Gastrocnemius medialis (tissue), 4 donors: ENCODE measurements around the gene BTAF1. TPM values are rescaled to one million over a fixed set of nuclear protein-coding genes. Genes with fewer than 3 reads are reported as not detected.

Source experiments
- ATAC-seq, 2 donors: fragments of 150-250 bp; one replicate each; pipeline ENCODE4 v1.9.1; 2016
- DNase-seq, 2 donors: peaks; one replicate each; pipeline ENCODE4 v3.0.0-alpha.2; 2019
- H3K27ac ChIP-seq, 4 donors: fragments of 200-600 bp; sonication (generic); 1 replicate in 1 of 4; 2 replicates in 3 of 4; pipeline ENCODE4 v1.5.1; 2016 to 2018; ENCODE audit warnings: mild to moderate bottlenecking in 2 of 4, moderate library complexity in 1 of 4
- H3K27me3 ChIP-seq, 3 donors: fragments of 200-600 bp; sonication (generic) in 2 of 3; 1 replicate in 1 of 3; 2 replicates in 2 of 3; pipeline versions ENCODE4 v1.5.1 to v1.6.0; 2016 to 2019; ENCODE audit warnings: mild to moderate bottlenecking in 1 of 3, moderate library complexity in 1 of 3
- H3K36me3 ChIP-seq, 2 donors: fragments of 200-600 bp; sonication (generic) in 1 of 2; one replicate each; pipeline ENCODE4 v1.5.1; 2017 to 2018
- H3K4me1 ChIP-seq, 2 donors: fragments of 200-600 bp; sonication (generic) in 1 of 2; one replicate each; pipeline ENCODE4 v1.5.1; 2016 to 2017; ENCODE audit warnings: mild to moderate bottlenecking in 2 of 2
- H3K4me3 ChIP-seq, 4 donors: fragments of 200-600 bp; sonication (generic) in 3 of 4; 1 replicate in 1 of 4; 2 replicates in 3 of 4; pipeline ENCODE4 v1.5.1; 2016 to 2019; ENCODE audit warnings: mild to moderate bottlenecking in 2 of 4
- H3K9me3 ChIP-seq, 3 donors: fragments of 200-600 bp; sonication (generic) in 2 of 3; 1 replicate in 1 of 3; 2 replicates in 2 of 3; pipeline ENCODE4 v1.5.1; 2016 to 2019
- CTCF ChIP-seq, 5 experiments: fragments of 450-650 bp in 3 of 5; fragments of 200-600 bp in 2 of 5; sonication (generic) in 2 of 5; IDR thresholded peaks in 4 of 5; conservative IDR thresholded peaks in 1 of 5; 1 replicate in 4 of 5; 2 replicates in 1 of 5; pipeline ENCODE4 v1.5.1; 2016 to 2019; ENCODE audit warnings: antibody characterized with exemption in 5 of 5, mild to moderate bottlenecking in 3 of 5, moderate library complexity in 3 of 5
- POLR2A ChIP-seq, 2 donors: fragments of 450-650 bp; IDR thresholded peaks; one replicate each; pipeline ENCODE4 v1.6.1; 2017; ENCODE audit warnings: antibody characterized with exemption in 2 of 2, mild to moderate bottlenecking in 2 of 2, moderate library complexity in 2 of 2
- in situ Hi-C, 4 donors: fragments of 200-750 bp; cut with MboI; loops; one replicate each; pipeline versions ENCODE4 v1.15.0 to v1.8.0; 2017; ENCODE audit warnings: low sequenced_read_pairs in 4 of 4
- intact Hi-C: fragments of 100-400 bp; cut with DNase I; formaldehyde crosslinking; loops from one replicate; pipeline ENCODE4 v1.15.1; 2023; ENCODE audit warnings: low total_unique reads
- total RNA-seq, 4 donors: library from RNA; depleted of rRNA; stranded (reverse); fragments of >200 nt; gene quantifications; one replicate each; pipeline versions ENCODE4 v1.1.0 to v1.2.3, GENCODE V29; 2016

The BTAF1 gene
- total RNA-seq, 4 donors from 2014 or later, result 10.5 to 23.7 (median 11.3) TPM

- in situ Hi-C loops, result no loop called here
- H3K36me3 ChIP-seq, result peaks cover 0 to 48% of the 10 kb centered on the region in 2 donors
- DNase-seq, result no peak
- intact Hi-C loops, result no loop called here
- no peaks in the 10 kb centered on the region for H3K9me3 ChIP-seq
- H3K27ac ChIP-seq, result no peak overlapping the region
- H3K27me3 ChIP-seq, result no peaks in the 10 kb centered on the region
- H3K4me1 ChIP-seq, result no peaks in the 10 kb centered on the region
- no peak overlapping the region for H3K4me3 ChIP-seq
- no peak for ATAC-seq
- no peak for TF ChIP-seq CTCF (IDR thresholded peaks at IDR 0.05 in 4 of 5, conservative IDR thresholded peaks at IDR 0.05 in 1 of 5)
- TF ChIP-seq POLR2A (IDR thresholded peaks at IDR 0.05), result no peak
These were observed 45.7 kb downstream of the BTAF1 start for GRCh38 chr10:91969297-91969696.

- intact Hi-C loops, result no loop called here
- ATAC-seq (no peak), DNase-seq (no peak)
- no peaks in the 10 kb centered on the region for H3K9me3 ChIP-seq
- no peaks in the 10 kb centered on the region for H3K4me1 ChIP-seq
- TF ChIP-seq CTCF (IDR thresholded peaks at IDR 0.05 in 4 of 5, conservative IDR thresholded peaks at IDR 0.05 in 1 of 5) (no peak), POLR2A (IDR thresholded peaks at IDR 0.05) (no peak)
- H3K27ac ChIP-seq, result no peak overlapping the region
- in situ Hi-C loops, result no loop called here
- peaks cover 0 to under 1% of the 10 kb centered on the region in 2 donors for H3K36me3 ChIP-seq
- H3K4me3 ChIP-seq, result no peak overlapping the region
- H3K27me3 ChIP-seq, result no peaks in the 10 kb centered on the region
These were observed 51.4 kb downstream of the BTAF1 start for GRCh38 chr10:91974960-91975359.

- TF ChIP-seq POLR2A (IDR thresholded peaks at IDR 0.05), result no peak
- TF ChIP-seq CTCF (IDR thresholded peaks at IDR 0.05 in 4 of 5, conservative IDR thresholded peaks at IDR 0.05 in 1 of 5), result no peak
- no peaks in the 10 kb centered on the region for H3K27me3 ChIP-seq
- in situ Hi-C loops, result no loop called here
- ATAC-seq (no peak), DNase-seq (no peak)
- intact Hi-C loops, result no loop called here
- no peak overlapping the region for H3K27ac ChIP-seq
- H3K36me3 ChIP-seq, result no peaks in the 10 kb centered on the region
- H3K9me3 ChIP-seq, result no peaks in the 10 kb centered on the region
- no peak overlapping the region for H3K4me3 ChIP-seq
- H3K4me1 ChIP-seq, result no peaks in the 10 kb centered on the region
These were observed 51.9 kb downstream of the BTAF1 start for GRCh38 chr10:91975438-91975837.

- no peak for ATAC-seq
These were observed 52.9 kb downstream of the BTAF1 start for GRCh38 chr10:91976317-91977051.

GRCh38 chr10:91977491-91977890, 53.9 kb downstream of the BTAF1 start:
- Histone ChIP-seq H3K36me3 (peaks cover 3 to 18% of the 10 kb centered on the region in 2 donors), H3K27me3 (no peaks in the 10 kb centered on the region), H3K9me3 (no peaks in the 10 kb centered on the region), H3K4me3 (no peak overlapping the region), H3K27ac (no peak overlapping the region), H3K4me1 (no peaks in the 10 kb centered on the region)
- DNase-seq, result no peak
- TF ChIP-seq CTCF (IDR thresholded peaks at IDR 0.05 in 4 of 5, conservative IDR thresholded peaks at IDR 0.05 in 1 of 5) (no peak), POLR2A (IDR thresholded peaks at IDR 0.05) (no peak)
- in situ Hi-C loops (no loop called here), intact Hi-C loops (no loop called here)
- no peak for ATAC-seq

More at GRCh38 chr10:91976317-91977051, 52.9 kb downstream of the BTAF1 start:
- H3K27ac ChIP-seq, result no peak overlapping the region
- in situ Hi-C loops (no loop called here), intact Hi-C loops (no loop called here)
- H3K9me3 ChIP-seq, result no peaks in the 10 kb centered on the region
- H3K4me1 ChIP-seq, result no peaks in the 10 kb centered on the region
- no peaks in the 10 kb centered on the region for H3K27me3 ChIP-seq
- DNase-seq, result no peak
- TF ChIP-seq POLR2A (IDR thresholded peaks at IDR 0.05), result no peak
- H3K4me3 ChIP-seq, result no peak overlapping the region
- peaks cover 0 to 8% of the 10 kb centered on the region in 2 donors for H3K36me3 ChIP-seq
